ENCODE results near the gene ICE1. TPM values are rescaled to one million over a fixed set of nuclear protein-coding genes. Genes with fewer than 3 reads are reported as not detected.

ICE1 gene
- total RNA-seq, 3 donors from 2014 or later = 33.1 to 47.7 (median 34.1) TPM

GRCh38 chr5:5480481-5481111, 58.1 kb downstream of the ICE1 start:
- no peak for DNase-seq (ENCODE audit: low spot score in 2 of 2)
- Histone ChIP-seq H3K36me3 (no peaks in the 10 kb centered on the region), H3K9me3 (no peaks in the 10 kb centered on the region), H3K4me1 (no peaks in the 10 kb centered on the region), H3K27me3 (no peaks in the 10 kb centered on the region), H3K4me3 (no peak overlapping the region), H3K27ac (no peak overlapping the region)
- TF ChIP-seq POLR2A (IDR thresholded peaks at IDR 0.05) = no peak
- TF ChIP-seq CTCF (IDR thresholded peaks at IDR 0.05) = no peak
- TF ChIP-seq POLR2AphosphoS5 (IDR thresholded peaks at IDR 0.05) = no peak
- intact Hi-C loops (cut with DNase I; ENCODE audit: low total_unique reads) = no loop called here

- no peak overlapping the region for H3K27ac ChIP-seq
- no peaks in the 10 kb centered on the region for H3K27me3 ChIP-seq
- intact Hi-C loops (cut with DNase I; ENCODE audit: low total_unique reads) = no loop called here
- H3K9me3 ChIP-seq = no peaks in the 10 kb centered on the region
- no peak overlapping the region for H3K4me3 ChIP-seq
- no peaks in the 10 kb centered on the region for H3K4me1 ChIP-seq
- TF ChIP-seq CTCF (IDR thresholded peaks at IDR 0.05) (no peak), POLR2A (IDR thresholded peaks at IDR 0.05) (no peak), POLR2AphosphoS5 (IDR thresholded peaks at IDR 0.05) (no peak)
- H3K36me3 ChIP-seq = no peaks in the 10 kb centered on the region
- DNase-seq (ENCODE audit: low spot score in 2 of 2) = no peak
Observed at GRCh38 chr5:5481206-5481605, 58.7 kb downstream of the ICE1 start.

GRCh38 chr5:5481633-5482032, 59.2 kb downstream of the ICE1 start:
- Histone ChIP-seq H3K36me3 (no peaks in the 10 kb centered on the region), H3K4me1 (no peaks in the 10 kb centered on the region), H3K9me3 (no peaks in the 10 kb centered on the region), H3K27ac (no peak overlapping the region), H3K27me3 (no peaks in the 10 kb centered on the region), H3K4me3 (no peak overlapping the region)
- no peak for DNase-seq (ENCODE audit: low spot score in 2 of 2)
- TF ChIP-seq CTCF (IDR thresholded peaks at IDR 0.05) = no peak
- no peak for TF ChIP-seq POLR2A (IDR thresholded peaks at IDR 0.05)
- TF ChIP-seq POLR2AphosphoS5 (IDR thresholded peaks at IDR 0.05) = no peak
- intact Hi-C loops (cut with DNase I; ENCODE audit: low total_unique reads) = no loop called here

GRCh38 chr5:5483350-5483749, 60.9 kb downstream of the ICE1 start:
- Histone ChIP-seq H3K4me1 (no peaks in the 10 kb centered on the region), H3K27ac (no peak overlapping the region), H3K4me3 (no peak overlapping the region), H3K9me3 (no peaks in the 10 kb centered on the region), H3K27me3 (no peaks in the 10 kb centered on the region), H3K36me3 (no peaks in the 10 kb centered on the region)
- DNase-seq (ENCODE audit: low spot score in 2 of 2) = no peak
- TF ChIP-seq POLR2A (IDR thresholded peaks at IDR 0.05) (no peak), CTCF (IDR thresholded peaks at IDR 0.05) (no peak), POLR2AphosphoS5 (IDR thresholded peaks at IDR 0.05) (no peak)
- intact Hi-C loops (cut with DNase I; ENCODE audit: low total_unique reads) = no loop called here

GRCh38 chr5:5483880-5484598, 61.6 kb downstream of the ICE1 start:
- H3K36me3 ChIP-seq = no peaks in the 10 kb centered on the region

More at GRCh38 chr5:5483880-5484598, 61.6 kb downstream of the ICE1 start:
- no peak for DNase-seq (ENCODE audit: low spot score in 2 of 2)
- TF ChIP-seq CTCF (IDR thresholded peaks at IDR 0.05) (no peak), POLR2A (IDR thresholded peaks at IDR 0.05) (no peak), POLR2AphosphoS5 (IDR thresholded peaks at IDR 0.05) (no peak)
- Histone ChIP-seq H3K27ac (no peak overlapping the region), H3K9me3 (no peaks in the 10 kb centered on the region), H3K27me3 (no peaks in the 10 kb centered on the region), H3K4me3 (no peak overlapping the region), H3K4me1 (no peaks in the 10 kb centered on the region)
- intact Hi-C loops (cut with DNase I; ENCODE audit: low total_unique reads) = no loop called here
